Stimulated activated CD8-positive, alpha-beta memory T cell treated with anti-CD3 and anti-CD28 coated beads, Interleukin-7, amount 100 ng/mL, for 24 hours (primary cell): ENCODE results near the gene KIR2DL4.
"Not testable (repeated sequence)": the region's sequence is repeated elsewhere in the genome, so short reads cannot be mapped to it uniquely, and the experiment has no call there.

Source experiments
- DNase-seq: peaks from one replicate; pipeline ENCODE4 v3.0.0-alpha.2; 2020; ENCODE audit warnings: low read depth

KIR2DL4 gene

DNA sequence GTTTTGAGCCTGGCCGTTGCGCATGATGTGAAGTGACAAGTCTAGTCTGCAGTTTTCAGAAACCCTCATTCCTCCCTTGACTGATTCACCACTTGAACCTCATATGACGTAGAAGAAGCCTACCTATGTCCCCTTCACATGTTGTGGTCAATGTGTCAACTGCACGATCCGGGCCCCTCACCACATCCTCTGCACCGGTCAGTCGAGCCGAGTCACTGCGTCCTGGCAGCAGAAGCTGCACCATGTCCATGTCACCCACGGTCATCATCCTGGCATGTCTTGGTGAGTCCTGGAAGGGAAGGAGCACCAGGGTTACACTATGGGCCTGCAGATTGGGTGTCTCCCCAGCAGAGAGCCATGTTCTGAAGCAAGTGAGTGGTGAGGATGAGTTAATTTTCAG is at the start of gene KIR2DL4:
Gene KIR2DL4, plus strand, starts transcription at position 201 of the 400 bp plus-strand sequence. Its CDS starts 42 bp downstream, at position 243.
- no peak for DNase-seq

DNA sequence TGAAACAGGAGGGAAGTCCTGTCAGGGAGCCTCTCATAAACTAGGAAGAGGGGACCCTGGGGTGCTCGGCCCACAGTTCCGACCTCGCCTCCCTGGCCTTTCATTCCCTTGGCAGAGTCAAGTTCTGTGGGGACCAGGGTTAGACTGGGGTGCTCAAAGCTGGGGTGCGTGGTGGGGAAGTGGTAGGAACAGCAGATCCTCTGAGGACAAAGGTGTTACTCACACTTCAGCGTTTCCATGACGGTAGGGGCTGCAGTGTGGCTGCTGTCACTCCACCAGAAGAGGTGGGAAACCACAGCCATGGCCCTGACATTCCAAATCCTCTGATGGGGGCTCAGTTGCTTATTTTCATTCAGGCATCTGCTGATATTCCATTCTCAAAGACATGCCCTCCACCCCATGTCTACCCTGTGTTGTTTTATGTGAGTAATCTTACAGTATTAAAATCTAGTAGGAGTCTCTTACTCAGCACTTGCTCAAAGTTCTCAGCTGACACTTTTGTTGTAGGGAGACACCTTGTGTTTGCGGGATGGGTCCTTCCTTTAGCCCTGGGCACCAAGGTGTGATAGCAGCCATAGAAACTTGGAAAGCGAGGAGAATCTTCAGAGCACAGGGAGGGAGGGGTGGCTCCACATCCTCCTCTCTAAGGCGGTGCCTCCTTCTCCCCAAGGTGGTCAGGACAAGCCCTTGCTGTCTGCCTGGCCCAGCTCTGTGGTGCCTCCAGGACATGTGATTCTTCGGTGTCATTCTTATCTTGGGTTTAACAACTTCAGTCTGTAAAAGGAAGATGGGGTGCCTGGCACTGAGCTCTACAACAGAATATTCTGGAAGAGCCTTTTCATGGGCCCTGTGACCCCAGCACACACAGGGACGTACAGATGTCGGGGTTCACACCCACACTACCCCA is 47.0 kb upstream of the KIR2DL4 start:
- not testable (repeated sequence) for DNase-seq

DNA sequence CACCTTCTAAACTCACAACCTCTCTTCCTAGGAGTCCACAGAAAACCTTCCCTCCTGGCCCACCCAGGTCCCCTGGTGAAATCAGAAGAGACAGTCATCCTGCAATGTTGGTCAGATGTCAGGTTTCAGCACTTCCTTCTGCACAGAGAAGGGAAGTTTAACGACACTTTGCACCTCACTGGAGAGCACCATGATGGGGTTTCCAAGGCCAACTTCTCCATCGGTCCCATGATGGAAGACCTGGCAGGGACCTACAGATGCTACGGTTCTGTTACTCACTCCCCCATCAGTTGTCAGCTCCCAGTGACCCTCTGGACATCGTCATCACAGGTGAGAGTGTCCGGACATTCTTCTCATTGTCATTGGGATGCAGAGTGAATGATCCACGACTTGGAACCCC is 44.8 kb upstream of the KIR2DL4 start:
- DNase-seq: not testable (repeated sequence)

DNA sequence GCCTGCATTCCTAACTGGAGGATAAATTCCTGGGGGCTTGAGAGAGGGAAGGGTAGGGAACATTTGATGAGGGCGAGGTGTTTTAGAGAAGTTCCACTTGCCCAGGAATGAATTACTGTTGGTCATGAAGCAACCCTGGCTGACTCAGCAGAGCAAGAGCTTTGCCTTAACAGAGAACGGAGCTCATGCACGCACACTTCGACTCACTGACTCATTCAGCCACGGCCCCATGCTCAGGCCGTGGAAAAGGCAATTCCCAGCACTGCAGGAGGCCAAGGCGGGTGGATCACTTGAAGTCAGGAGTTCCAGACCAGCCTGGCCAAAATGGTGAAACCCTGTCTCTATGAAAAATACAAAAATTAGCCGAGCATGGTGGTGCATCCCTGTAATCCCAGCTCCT is 39.2 kb upstream of the KIR2DL4 start:
- DNase-seq: not testable (repeated sequence)

DNA sequence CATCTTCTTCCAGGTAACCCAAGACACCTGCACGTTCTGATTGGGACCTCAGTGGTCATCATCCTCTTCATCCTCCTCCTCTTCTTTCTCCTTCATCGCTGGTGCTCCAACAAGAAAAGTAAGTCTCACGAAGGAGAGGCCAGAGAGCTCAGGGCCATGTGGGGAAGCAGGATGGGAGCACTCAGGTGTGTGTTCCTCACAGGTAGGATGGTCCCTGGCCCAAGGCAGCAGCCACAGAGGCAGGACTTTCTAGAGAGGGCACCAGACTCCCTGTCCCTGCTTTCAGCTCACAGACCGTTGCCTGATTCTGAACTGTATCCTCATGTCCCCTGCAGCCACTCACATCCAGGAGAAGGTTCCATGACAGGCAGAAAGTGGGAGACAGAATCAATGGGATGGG is 36.9 kb upstream of the KIR2DL4 start:
- DNase-seq: not testable (repeated sequence)

DNA sequence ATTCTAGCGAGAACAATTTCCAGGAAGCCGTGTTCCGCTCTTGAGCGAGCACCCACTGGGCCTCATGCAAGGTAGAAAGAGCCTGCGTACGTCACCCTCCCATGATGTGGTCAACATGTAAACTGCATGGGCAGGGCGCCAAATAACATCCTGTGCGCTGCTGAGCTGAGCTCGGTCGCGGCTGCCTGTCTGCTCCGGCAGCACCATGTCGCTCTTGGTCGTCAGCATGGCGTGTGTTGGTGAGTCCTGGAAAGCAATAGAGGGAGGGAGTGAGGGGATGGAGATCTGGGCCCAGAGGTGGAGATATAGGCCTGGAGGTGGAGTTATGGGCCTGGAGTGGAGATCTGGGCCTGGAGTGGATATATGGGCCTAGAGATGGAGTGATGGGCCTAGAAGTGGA is 33.8 kb upstream of the KIR2DL4 start, which contains the start of gene KIR2DL1:
Gene KIR2DL1, plus strand, starts transcription at position 148 of the 400 bp plus-strand sequence. Its CDS starts 58 bp downstream, at position 206.
- not testable (repeated sequence) for DNase-seq

DNA sequence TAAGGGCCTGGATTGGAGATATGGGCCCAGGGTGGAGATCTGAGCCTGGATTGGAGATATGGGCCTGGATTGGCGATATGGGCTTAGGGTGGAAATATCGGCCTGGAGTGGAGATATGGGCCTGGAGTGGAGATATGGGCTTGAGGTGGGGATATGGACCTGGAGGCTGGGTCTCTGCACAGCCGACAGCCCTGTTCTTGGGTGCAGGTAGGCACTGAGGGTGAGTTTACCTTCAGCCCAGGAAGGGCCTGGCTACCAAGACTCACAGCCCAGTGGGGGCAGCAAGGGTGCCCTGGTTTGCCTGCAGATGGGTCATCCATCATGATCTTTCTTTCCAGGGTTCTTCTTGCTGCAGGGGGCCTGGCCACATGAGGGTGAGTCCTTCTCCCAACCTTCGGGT is 32.9 kb upstream of the KIR2DL4 start:
- DNase-seq: not testable (repeated sequence)

DNA sequence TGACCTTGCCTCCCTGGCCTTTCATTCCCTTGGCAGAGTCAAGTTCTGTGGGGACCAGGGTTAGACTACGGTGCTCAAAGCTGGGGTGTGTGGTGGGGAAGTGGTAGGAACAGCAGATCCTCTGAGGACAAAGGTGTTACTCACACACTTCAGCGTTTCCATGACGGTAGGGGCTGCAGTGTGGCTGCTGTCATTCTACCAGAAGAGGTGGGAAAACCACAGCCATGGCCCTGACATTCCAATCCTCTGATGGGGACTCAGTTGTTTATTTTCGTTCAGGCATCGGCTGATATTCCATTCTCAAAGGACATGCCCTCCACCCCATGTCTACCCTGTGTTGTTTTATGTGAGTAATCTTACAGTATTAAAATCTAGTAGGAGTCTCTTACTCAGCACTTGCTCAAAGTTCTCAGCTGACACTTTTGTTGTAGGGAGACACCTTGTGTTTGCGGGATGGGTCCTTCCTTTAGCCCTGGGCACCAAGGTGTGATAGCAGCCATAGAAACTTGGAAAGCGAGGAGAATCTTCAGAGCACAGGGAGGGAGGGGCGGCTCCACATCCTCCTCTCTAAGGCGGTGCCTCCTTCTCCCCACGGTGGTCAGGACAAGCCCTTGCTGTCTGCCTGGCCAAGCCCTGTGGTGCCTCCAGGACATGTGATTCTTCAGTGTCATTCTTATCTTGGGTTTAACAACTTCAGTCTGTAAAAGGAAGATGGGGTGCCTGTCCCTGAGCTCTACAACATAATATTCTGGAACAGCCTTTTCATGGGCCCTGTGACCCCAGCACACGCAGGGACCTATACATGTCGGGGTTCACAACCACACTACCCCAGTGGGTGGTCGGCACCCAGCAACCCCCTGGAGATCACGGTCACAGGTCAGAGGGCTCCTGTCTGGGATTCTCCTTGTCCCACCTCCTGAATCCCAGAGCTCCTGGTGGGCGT is 32.1 kb upstream of the KIR2DL4 start:
- not testable (repeated sequence) for DNase-seq

DNA sequence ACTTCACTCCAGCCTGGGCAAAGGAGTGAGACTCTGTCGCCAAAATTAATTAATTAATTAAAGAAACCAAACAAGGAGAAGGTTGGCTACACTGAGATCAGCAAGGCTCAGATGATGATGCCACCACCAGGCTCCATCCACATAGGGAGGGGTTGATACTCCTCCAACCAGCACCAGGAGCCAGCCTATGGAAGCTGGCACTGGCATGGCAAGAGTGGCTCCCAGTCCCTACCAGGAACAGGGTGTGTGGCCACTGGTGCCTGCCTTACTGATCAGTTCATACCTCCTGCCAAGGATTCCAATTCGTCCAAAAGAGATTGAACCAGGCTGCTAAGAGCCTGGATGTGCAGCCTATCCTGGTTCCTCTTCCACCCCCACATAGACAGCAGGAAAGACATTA is 30.7 kb upstream of the KIR2DL4 start:
- DNase-seq: not testable (repeated sequence)

DNA sequence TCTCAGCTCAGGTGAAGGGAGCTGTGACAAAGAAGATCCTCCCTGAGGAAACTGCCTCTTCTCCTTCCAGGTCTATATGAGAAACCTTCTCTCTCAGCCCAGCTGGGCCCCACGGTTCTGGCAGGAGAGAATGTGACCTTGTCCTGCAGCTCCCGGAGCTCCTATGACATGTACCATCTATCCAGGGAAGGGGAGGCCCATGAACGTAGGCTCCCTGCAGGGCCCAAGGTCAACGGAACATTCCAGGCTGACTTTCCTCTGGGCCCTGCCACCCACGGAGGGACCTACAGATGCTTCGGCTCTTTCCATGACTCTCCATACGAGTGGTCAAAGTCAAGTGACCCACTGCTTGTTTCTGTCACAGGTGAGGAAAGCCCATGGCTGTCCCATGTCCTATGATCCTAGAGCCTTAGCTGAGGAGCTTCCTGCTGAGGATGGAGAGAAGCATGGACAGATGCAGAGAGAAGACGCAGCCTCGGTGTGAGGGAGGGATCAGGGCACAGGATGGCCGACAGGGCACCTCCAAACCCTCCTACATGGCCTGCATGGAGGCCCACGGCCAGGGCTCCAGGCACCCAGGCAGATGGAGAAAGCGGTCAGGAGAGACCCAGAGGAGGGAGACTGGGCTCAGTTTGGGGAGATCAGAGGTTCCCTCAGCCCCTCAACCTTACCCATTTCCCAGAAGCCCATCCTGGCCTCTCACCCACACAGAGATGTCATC is 28.2 kb upstream of the KIR2DL4 start:
- DNase-seq: not testable (repeated sequence)

DNA sequence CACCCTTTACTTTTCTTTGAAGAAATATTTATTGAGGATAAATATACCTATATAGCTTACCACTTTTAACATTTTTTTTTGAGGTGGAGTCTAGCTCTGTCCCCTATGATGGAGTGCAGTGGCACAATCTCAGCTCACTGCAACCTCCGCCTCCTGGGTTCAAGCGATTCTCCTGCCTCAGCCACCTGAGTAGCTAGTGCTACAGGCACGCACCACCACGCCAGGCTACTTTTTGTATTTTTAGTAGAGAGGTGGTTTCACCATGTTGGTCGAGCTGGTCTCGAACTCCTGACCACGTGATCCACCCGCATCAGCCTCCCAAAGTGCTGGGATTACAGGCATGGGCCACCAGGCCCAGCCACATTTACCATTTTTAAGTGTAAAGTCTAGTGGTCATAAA is 27.6 kb upstream of the KIR2DL4 start:
- DNase-seq: not testable (repeated sequence)

DNA sequence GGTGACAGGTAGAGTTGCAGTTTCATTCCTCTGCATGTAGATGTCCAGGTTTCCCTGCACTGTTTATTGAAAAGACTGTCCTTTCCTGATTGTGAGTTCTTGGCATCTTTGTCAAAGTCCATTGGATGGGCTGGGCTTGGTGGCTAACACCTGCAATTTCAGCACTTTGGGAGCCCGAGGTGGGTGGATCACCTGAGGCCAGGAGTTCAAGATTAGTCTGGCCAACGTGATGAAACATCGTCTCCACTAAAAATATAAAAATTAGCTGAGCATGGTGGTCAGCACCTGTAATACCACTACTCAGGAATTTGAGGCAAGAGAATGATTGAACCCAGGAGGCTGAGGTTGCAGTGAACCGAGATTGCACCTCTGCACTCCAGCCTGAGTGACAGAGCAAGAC is 25.6 kb upstream of the KIR2DL4 start:
- DNase-seq: not testable (repeated sequence)

DNA sequence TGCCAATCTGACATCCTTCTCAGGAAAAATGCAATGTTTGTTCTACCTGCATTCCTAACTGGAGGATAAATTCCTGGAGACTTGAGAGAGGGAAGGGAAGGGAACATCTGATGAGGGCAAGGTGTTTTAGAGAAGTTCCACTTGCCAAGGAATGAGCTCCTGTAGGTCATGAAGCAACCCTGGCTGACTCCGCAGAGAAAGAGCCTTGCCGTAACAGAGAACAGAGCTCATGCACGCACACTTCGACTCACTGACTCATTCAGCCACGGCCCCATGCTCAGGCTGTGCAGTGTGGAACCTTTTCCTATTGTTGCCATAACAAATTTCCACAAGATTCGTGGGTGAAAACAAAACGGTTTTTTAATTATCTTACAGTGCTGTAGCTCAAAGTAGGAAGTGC is 24.5 kb upstream of the KIR2DL4 start:
- not testable (repeated sequence) for DNase-seq

DNA sequence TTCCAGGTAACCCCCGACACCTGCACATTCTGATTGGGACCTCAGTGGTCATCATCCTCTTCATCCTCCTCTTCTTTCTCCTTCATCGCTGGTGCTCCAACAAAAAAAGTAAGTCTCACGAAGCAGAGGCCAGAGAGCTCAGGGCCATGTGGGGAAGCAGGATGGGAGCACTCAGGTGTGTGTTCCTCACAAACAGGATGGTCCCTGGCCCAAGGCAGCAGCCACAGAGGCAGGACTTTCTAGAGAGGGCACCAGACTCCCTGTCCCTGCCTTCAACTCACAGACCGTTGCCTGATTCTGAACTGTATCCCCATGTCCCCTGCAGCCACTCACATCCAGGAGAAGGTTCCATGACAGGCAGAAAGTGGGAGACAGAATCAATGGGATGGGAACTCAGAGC is 20.5 kb upstream of the KIR2DL4 start:
- not testable (repeated sequence) for DNase-seq

DNA sequence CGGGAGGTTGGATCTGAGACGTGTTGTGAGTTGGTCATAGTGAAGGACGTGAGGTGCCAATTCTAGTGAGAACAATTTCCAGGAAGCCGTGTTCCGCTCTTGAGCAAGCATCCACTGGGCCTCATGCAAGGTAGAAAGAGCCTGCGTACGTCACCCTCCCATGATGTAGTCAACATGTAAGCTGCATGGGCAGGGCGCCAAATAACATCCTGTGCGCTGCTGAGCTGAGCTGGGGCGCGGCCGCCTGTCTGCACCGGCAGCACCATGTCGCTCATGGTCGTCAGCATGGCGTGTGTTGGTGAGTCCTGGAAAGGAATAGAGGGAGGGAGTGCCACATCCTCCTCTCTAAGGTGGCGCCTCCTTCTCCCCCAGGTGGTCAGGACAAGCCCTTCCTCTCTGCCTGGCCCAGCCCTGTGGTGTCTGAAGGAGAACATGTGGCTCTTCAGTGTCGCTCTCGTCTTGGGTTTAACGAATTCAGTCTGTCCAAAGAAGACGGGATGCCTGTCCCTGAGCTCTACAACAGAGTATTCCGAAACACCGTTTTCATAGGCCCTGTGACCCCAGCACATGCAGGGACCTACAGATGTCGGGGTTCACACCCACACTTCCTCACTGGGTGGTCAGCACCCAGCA is 17.2 kb upstream of the KIR2DL4 start:
- not testable (repeated sequence) for DNase-seq

DNA sequence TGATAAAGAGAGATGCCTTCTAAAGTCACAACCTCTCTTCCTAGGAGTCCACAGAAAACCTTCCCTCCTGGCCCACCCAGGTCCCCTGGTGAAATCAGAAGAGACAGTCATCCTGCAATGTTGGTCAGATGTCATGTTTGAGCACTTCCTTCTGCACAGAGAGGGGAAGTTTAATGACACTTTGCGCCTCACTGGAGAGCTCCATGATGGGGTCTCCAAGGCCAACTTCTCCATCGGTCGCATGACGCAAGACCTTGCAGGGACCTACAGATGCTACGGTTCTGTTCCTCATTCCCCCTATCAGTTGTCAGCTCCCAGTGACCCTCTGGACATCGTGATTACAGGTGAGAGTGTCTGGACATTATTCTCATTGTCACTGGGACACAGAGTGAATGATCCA is 15.3 kb upstream of the KIR2DL4 start:
- DNase-seq: not testable (repeated sequence)

DNA sequence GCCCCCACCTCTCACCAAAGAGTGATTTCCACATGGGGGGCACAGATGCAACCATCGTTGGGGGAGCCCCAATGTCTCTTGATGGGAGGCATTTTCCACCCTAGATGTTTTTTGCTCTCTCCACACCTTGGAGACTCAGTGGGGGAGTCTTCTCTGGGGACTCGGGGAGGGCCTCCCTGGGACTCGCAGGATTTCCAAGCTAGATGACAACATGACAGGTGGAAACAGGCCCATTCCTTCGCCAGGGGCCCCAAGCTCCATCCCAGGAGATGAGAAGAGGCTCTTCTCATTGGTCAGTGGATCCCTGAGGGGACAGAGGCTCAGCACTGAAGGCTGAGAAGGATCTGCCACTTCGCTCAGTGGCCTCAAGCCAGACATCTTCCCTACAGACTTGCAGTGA is 12.7 kb upstream of the KIR2DL4 start:
- no peak for DNase-seq

DNA sequence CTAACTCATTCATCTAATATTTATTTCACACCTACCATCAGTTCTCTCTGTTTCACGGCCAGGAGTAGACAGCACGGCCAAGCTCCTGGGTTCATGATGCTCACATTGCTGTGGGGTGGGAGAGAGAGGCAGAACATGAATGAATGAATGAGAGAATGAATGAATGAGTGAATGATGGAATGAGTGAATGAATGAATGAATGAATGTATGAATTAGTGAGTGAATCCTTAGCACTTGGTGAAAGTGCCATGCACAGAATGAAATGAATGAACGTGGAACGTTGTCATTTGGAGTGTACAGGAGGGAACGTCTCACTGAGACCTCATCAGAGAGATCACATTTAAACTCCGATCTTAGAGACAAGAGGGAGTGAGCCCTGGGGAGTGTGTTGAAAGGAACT is 11.9 kb upstream of the KIR2DL4 start:
- DNase-seq: no peak

DNA sequence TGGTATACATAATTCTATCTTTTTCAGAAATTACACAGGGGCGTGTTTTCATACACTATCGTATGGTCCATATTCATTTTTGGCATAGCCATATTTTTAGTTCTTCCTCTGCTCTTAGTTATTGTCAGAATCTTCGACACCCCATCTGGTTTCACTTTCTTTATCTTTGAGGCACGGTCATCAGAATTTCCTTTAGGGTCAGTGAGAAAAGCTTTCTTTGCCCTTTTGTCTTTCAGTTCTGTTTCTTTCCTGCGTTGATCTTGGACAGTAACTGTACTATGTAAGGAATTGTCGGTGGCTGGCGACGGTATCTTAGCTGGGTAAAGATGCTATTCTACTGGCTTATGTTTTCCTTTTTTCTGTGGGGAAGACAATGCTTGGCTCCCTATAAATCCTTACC is 10.6 kb upstream of the KIR2DL4 start:
- DNase-seq: no peak

DNA sequence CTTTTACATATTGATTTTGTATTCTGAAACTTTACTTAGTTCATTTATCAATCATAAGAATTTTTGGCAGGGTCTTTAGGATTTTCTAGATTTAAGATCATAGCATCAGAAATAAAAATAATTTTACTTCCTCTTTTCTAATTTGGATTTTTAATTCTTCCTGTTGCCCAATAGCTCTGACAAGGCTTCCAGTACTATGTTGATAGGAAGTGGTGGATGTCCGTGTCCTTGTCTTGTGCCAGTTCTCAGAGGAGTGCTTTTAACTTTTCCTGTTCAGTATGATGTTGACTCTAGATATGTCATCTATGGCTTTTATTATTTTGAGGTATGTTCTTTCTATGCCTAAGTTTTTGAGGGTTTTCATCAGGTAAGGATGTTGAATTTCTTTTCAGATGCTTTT is 7.7 kb upstream of the KIR2DL4 start:
- no peak for DNase-seq

DNA sequence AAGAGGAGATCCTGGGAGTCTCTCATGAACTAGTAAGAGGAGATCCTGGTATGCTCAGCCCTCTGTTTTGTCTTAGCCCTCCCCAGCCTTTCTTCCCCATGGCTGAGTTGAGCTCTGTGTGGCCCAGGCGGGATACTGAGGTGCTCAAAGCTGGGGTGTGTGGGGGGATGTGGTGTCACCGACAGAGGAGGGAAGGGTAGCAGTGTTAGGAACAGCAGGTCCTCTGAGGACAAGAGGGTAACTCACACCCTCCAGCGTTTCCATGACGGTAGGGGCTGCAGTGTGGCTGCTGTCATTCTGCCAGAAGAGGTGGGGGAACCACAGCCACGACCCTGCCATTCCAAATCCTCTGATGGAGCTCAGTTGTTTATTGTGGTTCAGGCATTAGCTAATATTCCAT is 691 bp downstream of the KIR2DL4 start:
- DNase-seq: no peak
